Hepatocyte (in vitro differentiated cells): ENCODE measurements around the gene PCBP3. TPM values are rescaled to one million over a fixed set of nuclear protein-coding genes. Genes with fewer than 3 reads are reported as not detected.

Source experiments
- DNase-seq: peaks from one replicate; pipeline ENCODE4 v3.0.0-alpha.2; 2016; ENCODE audit warnings: low spot score
- H2AFZ ChIP-seq: fragments of 200-600 bp; sonication (generic); 2 replicates; pipeline ENCODE4 v1.6.0; 2016; ENCODE audit warnings: antibody characterized with exemption, mild to moderate bottlenecking
- H3K27ac ChIP-seq: fragments of 200-600 bp; sonication (generic); 2 replicates; pipeline ENCODE4 v1.5.1; 2016; ENCODE audit warnings: mild to moderate bottlenecking
- H3K27me3 ChIP-seq: fragments of 200-600 bp; sonication (generic); 2 replicates; pipeline ENCODE4 v1.6.1; 2016
- H3K36me3 ChIP-seq: fragments of 200-600 bp; sonication (generic); replicated peaks from 2 replicates; pipeline ENCODE4 v1.5.1; 2016; ENCODE audit warnings: low read depth; ENCODE audit not compliant: insufficient read depth
- H3K4me1 ChIP-seq: fragments of 200-600 bp; sonication (generic); 2 replicates; pipeline ENCODE4 v1.5.1; 2016; ENCODE audit warnings: mild to moderate bottlenecking, moderate library complexity; ENCODE audit not compliant: insufficient read depth
- H3K4me2 ChIP-seq: fragments of 200-600 bp; sonication (generic); 2 replicates; pipeline ENCODE4 v1.6.0; 2016
- H3K4me3 ChIP-seq: fragments of 200-600 bp; sonication (generic); 2 replicates; pipeline ENCODE4 v1.5.1; 2016; ENCODE audit warnings: mild to moderate bottlenecking
- H3K79me2 ChIP-seq: fragments of 200-600 bp; sonication (generic); 2 replicates; pipeline ENCODE4 v1.6.0; 2017; ENCODE audit warnings: mild to moderate bottlenecking
- H3K9me2 ChIP-seq: fragments of 200-600 bp; sonication (generic); replicated peaks from 2 replicates; pipeline ENCODE4 v1.6.0; 2017; ENCODE audit warnings: mild to moderate bottlenecking; ENCODE audit not compliant: insufficient read depth
- H3K9me3 ChIP-seq: fragments of 200-600 bp; sonication (generic); 2 replicates; pipeline ENCODE4 v1.5.1; 2016; ENCODE audit warnings: low read depth, mild to moderate bottlenecking
- H4K20me1 ChIP-seq: fragments of 200-600 bp; sonication (generic); 2 replicates; pipeline ENCODE4 v1.6.0; 2016; ENCODE audit warnings: mild to moderate bottlenecking; ENCODE audit not compliant: insufficient read depth, poor library complexity, severe bottlenecking
- EZH2 ChIP-seq: fragments of 200-600 bp; sonication (generic); IDR thresholded peaks from 2 replicates; pipeline ENCODE4 v1.6.1; 2016; ENCODE audit warnings: antibody characterized with exemption, mild to moderate bottlenecking, borderline replicate concordance
- EZH2phosphoT487 ChIP-seq: fragments of 200-600 bp; sonication (generic); IDR thresholded peaks from one replicate; pipeline ENCODE4 v1.6.1; 2018; ENCODE audit warnings: antibody characterized with exemption, mild to moderate bottlenecking, low read depth, moderate library complexity; ENCODE audit not compliant: unreplicated experiment, severe bottlenecking
- WGBS: methylation state at CpG from one replicate; pipeline ENCODE4 v1.1.6; 2016; ENCODE audit warnings: low lambda C conversion rate; ENCODE audit errors: missing lambda C conversion rate; 5-methylcytosine and 5-hydroxymethylcytosine counted together
- polyA plus RNA-seq: library from polyadenylated mRNA; unstranded; fragments of >200 nt; fragmentation: Nextera tagmentation; extraction: Ambion mirVana; gene quantifications from 2 replicates; pipeline ENCODE4 v1.2.1, GENCODE V29; 2016
- total RNA-seq: library from RNA; depleted of rRNA; stranded (reverse); fragments of >200 nt; gene quantifications from 2 replicates; pipeline ENCODE4 v1.2.3, GENCODE V29; 2014
- TF ChIP-seq, protein P1 (sequence below): fragments of 200-600 bp; sonication (generic); IDR thresholded peaks from 2 replicates; pipeline ENCODE4 v1.5.1; 2016; ENCODE audit warnings: antibody characterized with exemption, mild to moderate bottlenecking; ENCODE audit not compliant: poor library complexity

PCBP3 gene
- total and polyA plus RNA-seq, 2 experiments from 2014 or later, result 3.1 to 8.8 TPM

DNA sequence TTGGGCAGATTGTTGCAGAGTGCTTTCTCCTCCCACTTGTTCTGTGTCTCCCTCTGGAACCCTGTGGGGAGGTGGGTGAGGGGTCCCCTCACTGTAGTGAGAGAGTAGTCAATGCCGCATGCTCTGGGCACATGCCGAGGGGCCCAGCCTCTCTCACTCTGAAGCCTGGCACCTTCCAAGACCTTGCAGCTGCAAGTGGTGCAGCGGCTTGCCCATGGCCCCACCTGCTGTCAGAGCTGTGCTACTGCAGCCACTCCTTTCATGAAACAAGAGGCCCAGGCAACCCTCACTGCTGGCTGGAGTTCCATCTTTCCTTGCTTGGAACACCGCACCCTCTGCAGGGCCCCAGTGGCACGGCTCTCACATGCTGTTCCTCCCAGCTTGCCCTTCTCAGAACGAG, 279.6 kb downstream of the PCBP3 start:
- no peak for TF ChIP-seq EZH2
- TF ChIP-seq, protein P1, sequence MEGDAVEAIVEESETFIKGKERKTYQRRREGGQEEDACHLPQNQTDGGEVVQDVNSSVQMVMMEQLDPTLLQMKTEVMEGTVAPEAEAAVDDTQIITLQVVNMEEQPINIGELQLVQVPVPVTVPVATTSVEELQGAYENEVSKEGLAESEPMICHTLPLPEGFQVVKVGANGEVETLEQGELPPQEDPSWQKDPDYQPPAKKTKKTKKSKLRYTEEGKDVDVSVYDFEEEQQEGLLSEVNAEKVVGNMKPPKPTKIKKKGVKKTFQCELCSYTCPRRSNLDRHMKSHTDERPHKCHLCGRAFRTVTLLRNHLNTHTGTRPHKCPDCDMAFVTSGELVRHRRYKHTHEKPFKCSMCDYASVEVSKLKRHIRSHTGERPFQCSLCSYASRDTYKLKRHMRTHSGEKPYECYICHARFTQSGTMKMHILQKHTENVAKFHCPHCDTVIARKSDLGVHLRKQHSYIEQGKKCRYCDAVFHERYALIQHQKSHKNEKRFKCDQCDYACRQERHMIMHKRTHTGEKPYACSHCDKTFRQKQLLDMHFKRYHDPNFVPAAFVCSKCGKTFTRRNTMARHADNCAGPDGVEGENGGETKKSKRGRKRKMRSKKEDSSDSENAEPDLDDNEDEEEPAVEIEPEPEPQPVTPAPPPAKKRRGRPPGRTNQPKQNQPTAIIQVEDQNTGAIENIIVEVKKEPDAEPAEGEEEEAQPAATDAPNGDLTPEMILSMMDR, result peak; percentile 85
- H3K4me3 ChIP-seq, result no peak overlapping the region
- H3K79me2 ChIP-seq, result no peaks in the 10 kb centered on the region
- H3K9me3 ChIP-seq, result no peaks in the 10 kb centered on the region
- H3K27me3 ChIP-seq, result no peaks in the 10 kb centered on the region
- no peaks in the 10 kb centered on the region for H4K20me1 ChIP-seq
- no peak overlapping the region for H2AFZ ChIP-seq
- no peaks in the 10 kb centered on the region for H3K9me2 ChIP-seq
- 30% methylated on average over 6 of the region's 6 CpGs for WGBS
- no peak overlapping the region for H3K27ac ChIP-seq
- peak; percentile 86 for DNase-seq
- no peaks in the 10 kb centered on the region for H3K36me3 ChIP-seq
- H3K4me2 ChIP-seq, result no peak overlapping the region
- H3K4me1 ChIP-seq, result no peaks in the 10 kb centered on the region

DNA sequence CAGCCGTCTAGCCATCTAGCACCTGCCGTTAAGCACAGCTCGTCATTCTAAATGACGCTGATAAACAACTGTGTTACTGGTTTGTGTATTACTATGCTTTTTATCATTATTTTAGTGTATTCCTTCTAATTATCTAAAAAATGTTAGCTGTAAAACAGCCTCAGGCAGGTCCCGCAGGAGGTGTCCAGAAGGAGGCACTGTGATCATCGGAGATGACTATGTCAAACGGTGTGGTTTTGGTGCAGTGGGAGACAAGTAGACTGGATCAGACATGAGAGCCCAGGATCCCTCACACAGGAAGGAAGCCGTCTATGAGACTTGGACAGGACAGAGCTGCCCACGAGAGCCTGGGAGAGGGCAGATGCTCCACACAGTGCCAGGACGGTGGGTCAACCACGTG, 282.8 kb downstream of the PCBP3 start:
- no peaks in the 10 kb centered on the region for H3K27me3 ChIP-seq
- DNase-seq, result no peak
- 74% methylated on average over 11 of the region's 11 CpGs for WGBS
- TF ChIP-seq, protein P1, result peak; percentile 10
- no peak for TF ChIP-seq EZH2
- TF ChIP-seq EZH2phosphoT487, result no peak
- H3K27ac ChIP-seq, result no peak overlapping the region
- no peaks in the 10 kb centered on the region for H3K9me3 ChIP-seq
- no peaks in the 10 kb centered on the region for H3K9me2 ChIP-seq
- H3K4me3 ChIP-seq, result no peak overlapping the region
- H3K79me2 ChIP-seq, result no peaks in the 10 kb centered on the region
- no peaks in the 10 kb centered on the region for H3K4me1 ChIP-seq
- no peak overlapping the region for H3K4me2 ChIP-seq
- no peaks in the 10 kb centered on the region for H3K36me3 ChIP-seq
- H2AFZ ChIP-seq, result no peak overlapping the region
- no peaks in the 10 kb centered on the region for H4K20me1 ChIP-seq

GRCh38 chr21:45927032-45927431, 283.5 kb downstream of the PCBP3 start:
- no peak overlapping the region for H3K27ac ChIP-seq
- no peak for DNase-seq
- H4K20me1 ChIP-seq, result no peaks in the 10 kb centered on the region
- H3K36me3 ChIP-seq, result no peaks in the 10 kb centered on the region
- no peak overlapping the region for H2AFZ ChIP-seq
- no peaks in the 10 kb centered on the region for H3K9me3 ChIP-seq
- H3K27me3 ChIP-seq, result no peaks in the 10 kb centered on the region
- no peaks in the 10 kb centered on the region for H3K9me2 ChIP-seq
- TF ChIP-seq EZH2 (no peak), EZH2phosphoT487 (no peak)
- TF ChIP-seq, protein P1, result no peak
- 80% methylated on average over 1 of the region's 1 CpG for WGBS
- H3K4me1 ChIP-seq, result no peaks in the 10 kb centered on the region
- H3K4me2 ChIP-seq, result no peak overlapping the region
- H3K79me2 ChIP-seq, result no peaks in the 10 kb centered on the region
- H3K4me3 ChIP-seq, result no peak overlapping the region
